Suprapubic skin (tissue), 4 donors: ENCODE results near the gene ATN1. TPM values are rescaled to one million over a fixed set of nuclear protein-coding genes. Genes with fewer than 3 reads are reported as not detected.
A peak's percentile ranks its signal among the peaks of the same experiment; 100 is the strongest.
"Not testable (repeated sequence)": the region's sequence is repeated elsewhere in the genome, so short reads cannot be mapped to it uniquely, and the experiment has no call there.

Experiments used
- DNase-seq, 2 donors: peaks; one replicate each; pipeline ENCODE4 v3.0.0-alpha.2; 2019; ENCODE audit warnings: low spot score in 2 of 2
- H3K27ac ChIP-seq: fragments of 200-600 bp; sonication (generic); one replicate; pipeline ENCODE4 v1.5.1; 2019
- H3K27me3 ChIP-seq: fragments of 200-600 bp; sonication (generic); one replicate; pipeline ENCODE4 v1.5.1; 2019
- H3K36me3 ChIP-seq: fragments of 200-600 bp; sonication (generic); one replicate; pipeline ENCODE4 v1.5.1; 2019
- H3K4me1 ChIP-seq: fragments of 200-600 bp; sonication (generic); one replicate; pipeline ENCODE4 v1.5.1; 2019
- H3K4me3 ChIP-seq: fragments of 200-600 bp; sonication (generic); one replicate; pipeline ENCODE4 v1.5.1; 2019; ENCODE audit warnings: mild to moderate bottlenecking
- H3K9me3 ChIP-seq: fragments of 200-600 bp; sonication (generic); one replicate; pipeline ENCODE4 v1.5.1; 2019
- CTCF ChIP-seq, 2 donors: fragments of 200-600 bp in 1 of 2; fragments of 450-650 bp in 1 of 2; sonication (generic) in 1 of 2; IDR thresholded peaks; one replicate each; pipeline ENCODE4 v1.5.1; 2016 to 2019; ENCODE audit warnings: antibody characterized with exemption in 2 of 2, mild to moderate bottlenecking in 1 of 2, moderate library complexity in 1 of 2
- EP300 ChIP-seq: sonication (generic); formaldehyde crosslinking; IDR thresholded peaks from one replicate; pipeline ENCODE4 v1.6.1; 2017; ENCODE audit warnings: antibody characterized with exemption
- POLR2A ChIP-seq, 2 donors: fragments of 450-650 bp; IDR thresholded peaks; one replicate each; pipeline ENCODE4 v1.6.1; 2017; ENCODE audit warnings: antibody characterized with exemption in 2 of 2, mild to moderate bottlenecking in 2 of 2, moderate library complexity in 2 of 2
- POLR2AphosphoS5 ChIP-seq, 3 donors: sonication (generic); formaldehyde crosslinking; IDR thresholded peaks; one replicate each; pipeline ENCODE4 v1.6.1; 2017; ENCODE audit warnings: antibody characterized with exemption in 3 of 3
- WGBS: methylation state at CpG from one replicate; pipeline ENCODE4 v1.1.5; 2018; 5-methylcytosine and 5-hydroxymethylcytosine counted together
- total RNA-seq, 4 donors: library from RNA; depleted of rRNA; stranded (reverse); fragments of >200 nt; gene quantifications; one replicate each; pipeline ENCODE4 v1.1.0, GENCODE V29; 2016

Gene ATN1
- total RNA-seq, 4 donors from 2014 or later = 58.4 to 137 (median 67.7) TPM

GRCh38 chr12:6887460-6887859, 40.3 kb upstream of the ATN1 start:
- 85% methylated on average over 8 of the region's 8 CpGs for WGBS
- Histone ChIP-seq H3K4me3 (no peak overlapping the region), H3K4me1 (peaks cover 13% of the 10 kb centered on the region), H3K27me3 (no peaks in the 10 kb centered on the region), H3K27ac (no peak overlapping the region), H3K36me3 (peaks cover 12% of the 10 kb centered on the region), H3K9me3 (no peaks in the 10 kb centered on the region)
- DNase-seq = no peak
- TF ChIP-seq POLR2AphosphoS5 (IDR thresholded peaks at IDR 0.05) (no peak), POLR2A (IDR thresholded peaks at IDR 0.05) (no peak), CTCF (IDR thresholded peaks at IDR 0.05) (no peak), EP300 (no peak)

- DNase-seq = no peak
- no peak for TF ChIP-seq EP300
- TF ChIP-seq POLR2A (IDR thresholded peaks at IDR 0.05) = no peak
- TF ChIP-seq CTCF (IDR thresholded peaks at IDR 0.05) = no peak
- TF ChIP-seq POLR2AphosphoS5 (IDR thresholded peaks at IDR 0.05) = no peak
- Histone ChIP-seq H3K36me3 (peaks cover 12% of the 10 kb centered on the region), H3K4me3 (no peak overlapping the region), H3K4me1 (peaks cover 13% of the 10 kb centered on the region), H3K27ac (no peak overlapping the region), H3K9me3 (no peaks in the 10 kb centered on the region), H3K27me3 (no peaks in the 10 kb centered on the region)
- 88% methylated on average over 2 of the region's 2 CpGs for WGBS
These were observed 39.4 kb upstream of the ATN1 start for GRCh38 chr12:6888360-6888759.

- 78% methylated on average over 7 of the region's 7 CpGs for WGBS
- not testable (repeated sequence) for H3K36me3 ChIP-seq, H3K9me3 ChIP-seq, DNase-seq, H3K4me3 ChIP-seq, H3K27ac ChIP-seq, H3K27me3 ChIP-seq
- H3K4me1 ChIP-seq = peaks cover 13% of the 10 kb centered on the region
These were observed 39.0 kb upstream of the ATN1 start for GRCh38 chr12:6888794-6889193.

GRCh38 chr12:6889775-6890573, 37.8 kb upstream of the ATN1 start:
- H3K9me3 ChIP-seq, DNase-seq, H3K36me3 ChIP-seq, H3K27me3 ChIP-seq: not testable (repeated sequence)
- Histone ChIP-seq H3K4me3 (peak overlapping the region; percentile 55), H3K4me1 (peaks cover 13% of the 10 kb centered on the region), H3K27ac (peak overlapping the region; percentile 83)
- 93% methylated on average over 21 of the region's 21 CpGs for WGBS

GRCh38 chr12:6890789-6891645, 36.7 kb upstream of the ATN1 start:
- Histone ChIP-seq H3K4me3 (peak overlapping the region; percentile 55), H3K9me3 (no peaks in the 10 kb centered on the region), H3K27me3 (no peaks in the 10 kb centered on the region), H3K36me3 (no peaks in the 10 kb centered on the region), H3K27ac (peak overlapping the region; percentile 83), H3K4me1 (peaks cover 13% of the 10 kb centered on the region)
- peak in 1 of 2 donors; percentile 21 for TF ChIP-seq POLR2A (IDR thresholded peaks at IDR 0.05)
- peak; percentile 81 to 98 for TF ChIP-seq CTCF (IDR thresholded peaks at IDR 0.05)
- TF ChIP-seq EP300 = no peak
- TF ChIP-seq POLR2AphosphoS5 (IDR thresholded peaks at IDR 0.05) = peak in 1 of 3 donors; percentile 48
- under 1% methylated on average over 56 of the region's 68 CpGs for WGBS
- peak; percentile 98 to 99 for DNase-seq

- H3K27ac ChIP-seq = peak overlapping the region; percentile 83
These were observed 36.1 kb upstream of the ATN1 start for GRCh38 chr12:6891646-6892001.

GRCh38 chr12:6892683-6893082, 35.1 kb upstream of the ATN1 start:
- H3K4me3 ChIP-seq, H3K9me3 ChIP-seq, DNase-seq, H3K36me3 ChIP-seq, H3K27me3 ChIP-seq, H3K27ac ChIP-seq: not testable (repeated sequence)
- H3K4me1 ChIP-seq = peaks cover 13% of the 10 kb centered on the region
- WGBS = 82% methylated on average over 3 of the region's 3 CpGs

More at GRCh38 chr12:6891646-6892001, 36.1 kb upstream of the ATN1 start:
- Histone ChIP-seq H3K36me3 (no peaks in the 10 kb centered on the region), H3K4me3 (peak overlapping the region; percentile 55), H3K27me3 (no peaks in the 10 kb centered on the region), H3K9me3 (no peaks in the 10 kb centered on the region), H3K4me1 (peaks cover 13% of the 10 kb centered on the region)
- 72% methylated on average over 5 of the region's 5 CpGs for WGBS
- DNase-seq = no peak
- TF ChIP-seq POLR2A (IDR thresholded peaks at IDR 0.05) (no peak), CTCF (IDR thresholded peaks at IDR 0.05) (no peak), EP300 (no peak)
